HG03045 (cell line): ENCODE data around the gene SPDYE16.
"Not testable (repeated sequence)": the region's sequence is repeated elsewhere in the genome, so short reads cannot be mapped to it uniquely, and the experiment has no call there.

ENCODE experiments used
- ATAC-seq: cut with Tn5 transposase; IDR thresholded peaks from one replicate; pipeline ENCODE4 v1.9.1; 2021; ENCODE audit warnings: mild to moderate bottlenecking, moderate library complexity; ENCODE audit not compliant: unreplicated experiment

SPDYE16 gene

GRCh38 chr7:76505168-76506080 is 37.7 kb downstream of the SPDYE16 start:
- ATAC-seq: no peak

DNA sequence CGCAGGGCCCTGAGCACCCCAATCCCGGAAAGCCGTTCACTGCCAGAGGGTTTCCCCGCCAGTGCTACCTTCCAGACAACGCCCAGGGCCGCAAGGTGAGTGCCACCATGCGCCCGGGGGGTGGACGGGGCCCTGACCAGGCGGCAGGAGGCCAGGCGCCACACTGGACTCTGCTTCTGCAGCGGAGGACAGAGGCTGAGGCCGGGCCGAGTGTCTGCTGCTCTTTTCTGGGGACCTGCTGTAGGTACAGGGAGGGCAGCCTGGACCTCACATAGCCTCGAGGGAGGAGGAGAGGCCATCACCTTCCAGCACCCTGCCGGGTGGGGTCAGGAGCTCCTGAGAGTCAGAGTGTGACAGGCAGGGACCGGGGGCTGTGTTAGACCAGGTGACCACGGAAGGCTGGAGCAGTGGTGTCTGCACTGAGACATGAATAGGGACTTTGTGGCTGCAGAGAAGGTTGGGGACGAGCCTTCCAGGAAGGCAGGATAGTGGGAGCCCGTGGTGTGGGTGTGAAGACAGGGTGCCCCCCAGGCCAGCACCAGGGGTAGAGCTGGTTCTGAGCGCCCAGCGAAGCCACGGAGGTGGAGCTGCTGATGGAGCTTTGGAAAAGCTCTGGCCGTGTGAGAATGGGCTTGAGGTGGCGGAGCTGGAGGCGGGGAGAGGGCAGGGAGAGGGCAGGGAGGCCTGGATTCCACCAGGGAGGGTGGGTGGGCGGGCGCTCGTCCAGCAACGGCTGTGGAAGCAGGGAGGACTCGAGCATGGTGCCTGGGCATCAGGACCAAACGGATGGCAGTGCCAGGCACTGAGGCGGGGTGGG is 38.5 kb downstream of the SPDYE16 start:
- ATAC-seq: not testable (repeated sequence)

- not testable (repeated sequence) for ATAC-seq
Observed at GRCh38 chr7:76503244-76503643, 39.9 kb downstream of the SPDYE16 start.

DNA sequence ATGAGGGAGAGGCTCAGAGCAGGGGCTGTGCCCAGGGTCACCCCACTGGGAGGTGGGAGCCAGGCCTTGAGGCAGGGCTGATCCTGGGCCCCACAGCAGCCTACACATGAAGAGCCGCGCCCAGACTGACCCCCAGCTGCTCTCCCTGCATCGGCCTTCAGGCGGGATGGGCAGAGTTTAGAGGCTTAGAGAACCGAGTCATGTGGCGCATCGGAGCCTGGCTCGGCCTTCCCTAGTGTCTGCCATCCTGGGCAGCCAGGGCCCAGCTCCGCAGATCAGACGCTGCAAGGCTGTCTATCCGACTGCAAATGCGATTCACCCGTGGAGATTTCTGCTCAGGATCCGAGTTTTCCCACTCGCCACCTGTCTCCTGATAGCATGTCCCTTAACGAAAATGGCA is 40.3 kb downstream of the SPDYE16 start:
- not testable (repeated sequence) for ATAC-seq

DNA sequence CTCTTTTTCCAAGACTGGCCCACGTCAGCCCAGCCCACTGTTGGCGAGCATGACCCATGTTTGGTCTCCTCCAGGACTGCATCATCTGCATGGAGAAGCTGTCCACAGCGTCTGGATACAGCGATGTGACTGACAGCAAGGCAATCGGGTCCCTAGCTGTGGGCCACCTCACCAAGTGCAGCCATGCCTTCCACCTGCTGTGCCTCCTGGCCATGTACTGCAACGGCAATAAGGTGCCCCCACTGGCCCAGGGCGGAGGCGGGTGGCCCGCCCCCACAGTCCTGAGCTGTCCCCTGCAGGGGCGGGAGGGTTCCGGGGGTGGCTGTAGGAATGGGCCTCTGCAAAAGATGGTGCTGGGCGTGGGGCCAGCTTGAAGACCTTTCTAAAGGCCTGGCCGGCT is 40.9 kb downstream of the SPDYE16 start:
- not testable (repeated sequence) for ATAC-seq

DNA sequence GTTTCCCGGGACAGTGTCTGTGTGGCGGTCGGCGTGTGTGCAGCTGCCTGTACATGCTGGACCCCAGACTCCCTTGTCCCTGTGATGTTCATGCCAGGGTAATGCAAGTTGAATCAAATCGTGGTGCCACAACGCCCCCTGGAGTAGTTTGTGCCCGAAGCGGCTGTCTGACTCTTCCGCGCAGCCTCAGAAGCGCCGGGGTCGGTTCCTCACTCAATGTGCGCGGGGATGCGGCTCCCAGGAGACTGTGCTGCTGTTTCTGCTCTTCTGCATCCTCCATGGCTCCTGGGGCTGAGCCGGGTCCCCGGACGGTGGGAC is 43.2 kb downstream of the SPDYE16 start:
- not testable (repeated sequence) for ATAC-seq

DNA sequence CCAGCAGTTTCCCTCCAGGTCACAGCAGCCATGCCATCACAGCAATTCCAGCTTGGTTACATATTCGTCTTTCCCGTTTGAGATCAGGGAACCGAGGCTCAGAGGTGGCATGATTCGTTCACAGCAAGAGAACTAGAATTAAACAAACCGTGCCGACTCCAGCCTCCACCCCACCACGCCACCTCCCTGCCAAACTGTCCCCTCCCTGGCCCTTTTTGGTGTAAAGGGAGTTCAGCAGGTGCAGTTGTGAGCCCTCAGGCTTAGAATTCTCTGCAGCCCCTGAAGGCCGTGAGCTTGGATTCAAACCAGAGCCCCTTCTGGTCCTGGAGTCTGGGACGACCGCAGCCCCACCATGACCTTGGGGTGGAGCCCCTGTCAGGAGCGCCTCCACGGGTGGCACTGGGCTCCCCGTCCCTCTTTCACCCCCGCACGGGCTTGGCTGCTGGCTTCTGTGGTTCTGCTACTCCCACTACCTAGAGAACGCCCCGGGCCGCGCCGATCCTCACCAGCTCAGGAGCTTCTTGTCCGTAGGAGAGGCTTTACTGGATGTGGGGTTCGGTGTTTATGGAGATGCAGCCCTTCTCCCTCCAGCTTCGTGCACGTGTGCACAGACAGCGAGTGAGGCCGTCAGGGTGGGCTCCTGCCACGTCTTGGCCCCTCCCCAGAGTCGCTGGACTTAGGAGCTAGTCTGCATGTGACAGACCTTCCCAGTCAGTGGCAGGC is 43.7 kb downstream of the SPDYE16 start:
- not testable (repeated sequence) for ATAC-seq

DNA sequence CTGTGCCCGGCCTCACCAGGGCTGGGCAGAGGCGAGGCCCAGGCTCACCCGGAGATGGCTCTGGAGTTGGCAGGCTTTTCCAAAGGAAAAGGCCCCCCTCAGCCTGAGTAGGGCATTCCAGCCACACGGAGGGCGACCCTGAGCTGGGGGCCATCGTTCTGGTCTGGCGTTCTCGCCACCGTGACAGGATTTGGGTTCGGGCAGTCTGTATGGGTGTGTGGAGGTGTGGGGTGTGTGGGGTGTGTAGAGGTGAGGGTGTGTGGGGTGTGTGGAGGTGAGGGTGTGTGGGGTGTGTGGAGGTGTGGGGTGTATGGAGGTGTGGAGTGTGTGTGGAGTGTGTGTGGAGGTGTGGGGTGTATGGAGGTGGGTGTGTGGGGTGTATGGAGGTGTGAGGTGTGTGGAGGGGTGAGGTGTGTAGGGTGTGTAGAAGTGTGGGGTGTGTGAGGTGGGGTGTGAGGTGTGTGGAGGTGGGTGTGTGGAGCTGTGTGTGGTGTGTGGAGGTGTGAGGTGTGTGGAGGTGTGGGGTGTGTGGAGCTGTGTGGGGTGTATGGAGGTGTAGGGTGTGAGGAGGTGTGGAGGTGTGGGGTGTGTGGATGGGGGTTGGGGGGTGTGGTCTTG is 44.4 kb downstream of the SPDYE16 start:
- not testable (repeated sequence) for ATAC-seq

GRCh38 chr7:76497918-76498582 is 45.0 kb downstream of the SPDYE16 start:
- not testable (repeated sequence) for ATAC-seq

- ATAC-seq: not testable (repeated sequence)
Observed at GRCh38 chr7:76495717-76496116, 47.4 kb downstream of the SPDYE16 start.

DNA sequence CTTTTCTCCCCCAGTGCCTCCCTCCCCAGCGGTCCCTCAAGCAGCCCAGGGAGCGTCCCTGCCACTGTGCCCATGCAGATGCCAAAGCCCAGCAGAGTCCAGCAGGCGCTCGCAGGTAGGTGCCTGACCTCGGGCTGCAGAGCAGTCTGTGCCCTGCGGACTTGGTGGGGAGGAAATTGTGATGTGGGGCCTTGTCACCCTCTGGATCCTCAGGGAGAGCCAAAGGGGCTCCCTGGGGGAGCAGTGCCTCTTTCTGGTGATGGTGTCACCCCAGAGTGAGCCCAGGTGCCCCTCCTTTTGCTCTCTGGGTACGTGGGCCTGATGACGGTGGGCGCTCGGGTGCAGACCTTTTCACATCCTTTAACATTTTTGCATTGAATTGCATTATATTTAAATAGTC is 51.0 kb downstream of the SPDYE16 start:
- not testable (repeated sequence) for ATAC-seq

DNA sequence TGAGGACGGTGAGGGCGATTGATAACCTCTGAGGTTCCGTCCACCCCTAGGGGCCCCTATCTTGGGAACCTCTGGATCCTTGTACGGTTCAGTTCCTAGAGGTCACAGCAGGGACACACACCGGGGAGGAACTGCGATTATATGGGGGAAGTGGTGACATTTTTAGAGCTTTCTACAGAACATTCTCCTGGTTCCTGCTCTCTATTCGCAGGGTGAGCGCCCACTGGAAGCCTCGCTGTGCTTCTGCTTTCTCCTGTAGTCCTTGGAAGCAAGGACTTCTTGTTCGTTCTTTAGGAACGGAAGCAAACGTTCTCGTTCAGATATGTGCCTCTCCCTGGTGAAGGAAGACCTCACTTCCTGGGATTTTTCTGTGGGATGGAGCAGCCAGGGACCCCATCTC is 55.1 kb downstream of the SPDYE16 start:
- ATAC-seq: not testable (repeated sequence)

- ATAC-seq: peak; percentile 99
Observed at GRCh38 chr7:76486618-76487017, 56.5 kb downstream of the SPDYE16 start.

DNA sequence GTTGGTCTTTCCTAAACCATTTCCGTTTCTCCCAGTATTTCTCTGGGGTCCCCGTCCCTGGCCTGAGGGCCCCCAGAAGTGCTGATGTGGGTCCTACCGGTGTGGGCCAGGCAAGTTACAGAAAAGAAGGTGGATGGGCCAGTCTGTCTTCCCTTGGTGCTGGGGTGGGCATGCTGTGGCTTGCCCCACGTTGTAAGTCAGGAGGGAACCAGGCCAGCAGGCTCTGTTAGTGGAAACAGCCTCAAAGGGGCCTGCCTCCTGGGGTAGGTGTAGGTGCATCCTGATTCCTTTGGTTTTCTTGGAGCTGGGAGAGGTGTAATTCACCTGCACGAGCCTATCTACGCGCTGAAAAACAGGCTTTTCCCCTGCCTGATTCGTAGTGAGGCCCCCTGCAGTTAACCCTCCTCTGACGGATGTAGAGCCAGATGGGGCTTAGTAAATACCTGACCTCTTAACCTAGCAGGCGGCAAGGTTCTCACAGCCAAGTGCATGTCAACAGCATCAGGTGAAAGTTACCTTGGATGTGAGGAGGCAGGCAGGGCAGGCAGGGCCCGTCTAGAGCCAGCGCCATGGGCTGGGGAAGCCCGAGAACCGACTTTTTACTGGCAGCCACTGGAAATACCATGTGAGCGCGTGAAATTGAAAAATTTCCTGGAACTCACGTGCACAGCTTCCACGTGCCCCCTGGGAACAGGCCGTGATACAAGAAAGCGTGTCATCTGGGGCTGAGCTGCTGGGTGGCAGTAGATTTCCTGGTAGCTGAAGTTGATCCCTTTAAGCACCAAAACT is 57.1 kb downstream of the SPDYE16 start:
- peak; percentile 18 for ATAC-seq

DNA sequence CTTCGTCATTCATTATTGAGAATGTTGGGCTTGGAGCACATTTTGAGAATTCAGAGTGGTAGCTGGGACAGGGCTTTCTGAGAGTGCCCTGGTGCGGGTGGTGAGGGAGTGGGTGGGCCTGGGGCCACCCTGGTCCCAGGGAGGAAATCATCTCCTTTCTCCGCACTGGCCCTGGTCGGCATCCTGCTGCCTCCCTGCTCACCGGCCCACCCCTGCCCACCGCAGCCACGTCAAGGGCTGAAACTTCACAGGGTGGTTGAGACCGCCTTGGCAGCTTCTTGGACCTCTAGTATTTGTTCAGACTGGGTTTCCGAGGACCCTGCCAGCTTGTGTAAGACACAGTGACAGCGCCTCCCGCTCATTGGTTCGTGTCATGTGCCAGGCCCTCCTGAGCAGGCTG is 58.6 kb downstream of the SPDYE16 start:
- ATAC-seq: not testable (repeated sequence)

DNA sequence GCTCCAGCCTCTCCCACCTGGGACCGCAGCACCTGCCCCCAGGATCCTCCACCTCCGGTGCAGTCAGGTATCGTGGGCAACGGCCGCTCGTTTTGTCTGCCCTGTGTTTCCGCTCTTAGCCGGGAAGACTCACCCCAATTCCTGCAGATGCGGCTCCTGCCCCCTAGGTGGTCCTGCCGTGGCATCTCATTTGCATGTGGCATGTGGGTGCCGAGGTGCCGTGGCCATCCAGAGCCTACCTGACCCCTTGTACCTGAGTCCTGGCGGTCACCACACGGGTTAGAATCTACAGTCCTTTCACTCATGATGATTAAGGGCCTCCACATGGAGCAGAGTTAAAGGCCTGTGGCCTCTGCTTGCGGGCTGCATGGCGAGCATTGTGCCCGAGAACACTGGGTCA is 60.0 kb downstream of the SPDYE16 start:
- ATAC-seq: not testable (repeated sequence)

DNA sequence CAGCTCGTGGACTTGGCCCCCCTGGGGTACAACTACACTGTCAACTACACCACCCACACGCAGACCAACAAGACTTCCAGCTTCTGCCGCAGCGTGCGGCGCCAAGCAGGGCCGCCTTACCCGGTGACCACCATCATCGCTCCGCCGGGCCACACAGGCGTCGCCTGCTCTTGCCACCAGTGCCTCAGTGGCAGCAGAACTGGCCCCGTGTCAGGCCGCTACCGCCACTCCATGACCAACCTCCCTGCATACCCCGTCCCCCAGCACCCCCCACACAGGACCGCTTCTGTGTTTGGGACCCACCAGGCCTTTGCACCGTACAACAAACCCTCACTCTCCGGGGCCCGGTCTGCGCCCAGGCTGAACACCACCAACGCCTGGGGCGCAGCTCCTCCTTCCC is 60.4 kb downstream of the SPDYE16 start:
- ATAC-seq: not testable (repeated sequence)
